ENCODE results near the gene CADM2.
"Not testable (repeated sequence)": the region's sequence is repeated elsewhere in the genome, so short reads cannot be mapped to it uniquely, and the experiment has no call there.

CADM2 gene

GRCh38 chr3:84958495-84959469 lies at the start of gene CADM2:
Gene CADM2 (plus strand): TSS chr3:84958989.
- DNase-seq = peak; percentile 79

GRCh38 chr3:84918592-84918991 lies 40.2 kb upstream of the CADM2 start:
- DNase-seq = not testable (repeated sequence)

GRCh38 chr3:84922682-84923081 lies 36.1 kb upstream of the CADM2 start:
- no peak for DNase-seq

- no peak for DNase-seq
These were observed 33.2 kb upstream of the CADM2 start for GRCh38 chr3:84925571-84925970.

- no peak for DNase-seq
These were observed 15.4 kb upstream of the CADM2 start for GRCh38 chr3:84943379-84943778.

- no peak for DNase-seq
These were observed 12.5 kb upstream of the CADM2 start for GRCh38 chr3:84946240-84946639.

- no peak for DNase-seq
These were observed 882 bp downstream of the CADM2 start for GRCh38 chr3:84959470-84960271.

GRCh38 chr3:84960581-84960980 lies 1.8 kb downstream of the CADM2 start:
- no peak for DNase-seq

GRCh38 chr3:84961011-84961410 lies 2.2 kb downstream of the CADM2 start:
- no peak for DNase-seq

GRCh38 chr3:84961521-84962255 lies 2.9 kb downstream of the CADM2 start:
- no peak for DNase-seq

- DNase-seq = no peak
These were observed 3.6 kb downstream of the CADM2 start for GRCh38 chr3:84962415-84962814.

- DNase-seq = no peak
These were observed 4.3 kb downstream of the CADM2 start for GRCh38 chr3:84963137-84963536.

- peak; percentile 11 for DNase-seq
These were observed 6.4 kb downstream of the CADM2 start for GRCh38 chr3:84965141-84965540.

- DNase-seq = no peak
These were observed 9.2 kb downstream of the CADM2 start for GRCh38 chr3:84967767-84968581.

GRCh38 chr3:84968701-84969235 lies 10.0 kb downstream of the CADM2 start:
- no peak for DNase-seq

GRCh38 chr3:84974347-84974746 lies 15.6 kb downstream of the CADM2 start:
- DNase-seq = no peak

GRCh38 chr3:84977021-84977420 lies 18.2 kb downstream of the CADM2 start:
- DNase-seq = no peak

- DNase-seq = no peak
These were observed 20.1 kb downstream of the CADM2 start for GRCh38 chr3:84978843-84979242.

- no peak for DNase-seq
These were observed 21.2 kb downstream of the CADM2 start for GRCh38 chr3:84980011-84980410.

- DNase-seq = no peak
These were observed 21.7 kb downstream of the CADM2 start for GRCh38 chr3:84980456-84980855.

- no peak for DNase-seq
These were observed 24.7 kb downstream of the CADM2 start for GRCh38 chr3:84983490-84983889.

- no peak for DNase-seq
These were observed 25.6 kb downstream of the CADM2 start for GRCh38 chr3:84984429-84984828.

Measured in fibroblast of upper back skin (primary cell).